Measurements from ENCODE around the gene POU3F1.

DNA sequence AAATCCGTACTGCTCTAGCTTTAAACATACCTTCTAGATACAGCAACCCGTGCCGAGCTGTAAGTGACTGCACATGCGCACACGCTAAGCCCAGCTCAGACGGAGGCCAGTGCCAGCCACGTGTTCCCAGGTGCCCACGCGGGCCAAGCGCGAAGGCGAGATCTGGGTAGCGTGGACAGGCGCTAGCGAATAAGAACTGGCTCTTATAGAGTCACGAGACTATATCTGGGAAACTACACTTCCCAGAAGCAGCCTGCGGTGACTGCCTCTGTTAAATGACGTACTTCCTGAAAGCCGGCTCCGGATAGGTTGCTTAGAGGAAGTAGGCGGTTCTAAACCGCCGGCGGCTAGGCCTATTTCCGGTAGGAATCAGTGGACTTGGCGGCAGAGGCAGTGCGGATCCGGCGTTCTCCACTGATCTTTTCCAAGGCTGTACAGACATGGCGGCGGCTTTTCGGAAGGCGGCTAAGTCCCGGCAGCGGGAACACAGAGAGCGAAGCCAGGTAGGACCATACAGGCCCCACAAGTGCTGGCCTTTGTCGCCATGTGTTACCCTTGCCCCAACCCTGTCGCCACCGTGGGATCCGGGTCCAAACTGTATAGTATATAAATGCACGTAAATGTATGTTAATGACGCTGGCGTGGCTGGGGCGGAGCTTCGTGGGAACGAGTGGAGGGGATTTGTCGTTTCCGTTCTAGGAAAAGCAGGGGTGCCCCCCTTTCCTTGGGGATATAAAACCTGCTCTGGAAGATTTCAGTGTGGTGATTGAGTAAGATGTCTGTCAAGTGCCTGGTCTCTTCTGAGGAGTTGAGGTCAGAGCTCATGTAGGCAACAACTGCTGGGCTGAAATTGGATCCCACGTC, 34.0 kb downstream of the POU3F1 start, which contains the start of gene UTP11:
- TF ChIP-seq, protein P1, sequence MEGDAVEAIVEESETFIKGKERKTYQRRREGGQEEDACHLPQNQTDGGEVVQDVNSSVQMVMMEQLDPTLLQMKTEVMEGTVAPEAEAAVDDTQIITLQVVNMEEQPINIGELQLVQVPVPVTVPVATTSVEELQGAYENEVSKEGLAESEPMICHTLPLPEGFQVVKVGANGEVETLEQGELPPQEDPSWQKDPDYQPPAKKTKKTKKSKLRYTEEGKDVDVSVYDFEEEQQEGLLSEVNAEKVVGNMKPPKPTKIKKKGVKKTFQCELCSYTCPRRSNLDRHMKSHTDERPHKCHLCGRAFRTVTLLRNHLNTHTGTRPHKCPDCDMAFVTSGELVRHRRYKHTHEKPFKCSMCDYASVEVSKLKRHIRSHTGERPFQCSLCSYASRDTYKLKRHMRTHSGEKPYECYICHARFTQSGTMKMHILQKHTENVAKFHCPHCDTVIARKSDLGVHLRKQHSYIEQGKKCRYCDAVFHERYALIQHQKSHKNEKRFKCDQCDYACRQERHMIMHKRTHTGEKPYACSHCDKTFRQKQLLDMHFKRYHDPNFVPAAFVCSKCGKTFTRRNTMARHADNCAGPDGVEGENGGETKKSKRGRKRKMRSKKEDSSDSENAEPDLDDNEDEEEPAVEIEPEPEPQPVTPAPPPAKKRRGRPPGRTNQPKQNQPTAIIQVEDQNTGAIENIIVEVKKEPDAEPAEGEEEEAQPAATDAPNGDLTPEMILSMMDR (IDR thresholded peaks at IDR 0.05; ENCODE audit: low read length) = no peak
- TF ChIP-seq EZH2 (IDR thresholded peaks at IDR 0.05; ENCODE audit: borderline replicate concordance, low read length) = no peak
